ENCODE results near the gene PHLPP1.

The PHLPP1 gene

GRCh38 chr18:62977512-62977911 lies 262.2 kb downstream of the PHLPP1 start:
- Histone ChIP-seq H4K20me1 (ENCODE audit: insufficient read depth, low read length) (no peaks in the 10 kb centered on the region), H3K27me3 (replicated peaks; ENCODE audit: insufficient read depth, low read length) (no peaks in the 10 kb centered on the region), H3K27ac (ENCODE audit: low read length) (no peak overlapping the region), H3K36me3 (replicated peaks; ENCODE audit: insufficient read depth, low read length) (no peaks in the 10 kb centered on the region), H3K4me3 (ENCODE audit: low read length) (no peak overlapping the region), H3K4me1 (ENCODE audit: low read length) (no peaks in the 10 kb centered on the region), H3K9me3 (replicated peaks; ENCODE audit: insufficient read depth, low read length) (no peaks in the 10 kb centered on the region), H3K4me2 (ENCODE audit: low read depth, low read length) (no peak overlapping the region), H3K9ac (ENCODE audit: low read length) (no peak overlapping the region), H3F3A (ENCODE audit: insufficient read depth, low read length) (no peaks in the 10 kb centered on the region), H3K79me2 (ENCODE audit: low read length) (no peaks in the 10 kb centered on the region), H3K9me2 (replicated peaks; ENCODE audit: insufficient read depth, low read length) (no peaks in the 10 kb centered on the region), H2AFZ (ENCODE audit: low read length) (no peak overlapping the region)
- TF ChIP-seq EZH2phosphoT487 (IDR thresholded peaks at IDR 0.05; ENCODE audit: low read length) (no peak), EZH2 (optimal IDR thresholded peaks at IDR 0.05; ENCODE audit: low read depth, low read length) (no peak)
- TF ChIP-seq, protein P1, sequence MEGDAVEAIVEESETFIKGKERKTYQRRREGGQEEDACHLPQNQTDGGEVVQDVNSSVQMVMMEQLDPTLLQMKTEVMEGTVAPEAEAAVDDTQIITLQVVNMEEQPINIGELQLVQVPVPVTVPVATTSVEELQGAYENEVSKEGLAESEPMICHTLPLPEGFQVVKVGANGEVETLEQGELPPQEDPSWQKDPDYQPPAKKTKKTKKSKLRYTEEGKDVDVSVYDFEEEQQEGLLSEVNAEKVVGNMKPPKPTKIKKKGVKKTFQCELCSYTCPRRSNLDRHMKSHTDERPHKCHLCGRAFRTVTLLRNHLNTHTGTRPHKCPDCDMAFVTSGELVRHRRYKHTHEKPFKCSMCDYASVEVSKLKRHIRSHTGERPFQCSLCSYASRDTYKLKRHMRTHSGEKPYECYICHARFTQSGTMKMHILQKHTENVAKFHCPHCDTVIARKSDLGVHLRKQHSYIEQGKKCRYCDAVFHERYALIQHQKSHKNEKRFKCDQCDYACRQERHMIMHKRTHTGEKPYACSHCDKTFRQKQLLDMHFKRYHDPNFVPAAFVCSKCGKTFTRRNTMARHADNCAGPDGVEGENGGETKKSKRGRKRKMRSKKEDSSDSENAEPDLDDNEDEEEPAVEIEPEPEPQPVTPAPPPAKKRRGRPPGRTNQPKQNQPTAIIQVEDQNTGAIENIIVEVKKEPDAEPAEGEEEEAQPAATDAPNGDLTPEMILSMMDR (IDR thresholded peaks at IDR 0.05; ENCODE audit: low read length): no peak
- no peak for DNase-seq

DNA sequence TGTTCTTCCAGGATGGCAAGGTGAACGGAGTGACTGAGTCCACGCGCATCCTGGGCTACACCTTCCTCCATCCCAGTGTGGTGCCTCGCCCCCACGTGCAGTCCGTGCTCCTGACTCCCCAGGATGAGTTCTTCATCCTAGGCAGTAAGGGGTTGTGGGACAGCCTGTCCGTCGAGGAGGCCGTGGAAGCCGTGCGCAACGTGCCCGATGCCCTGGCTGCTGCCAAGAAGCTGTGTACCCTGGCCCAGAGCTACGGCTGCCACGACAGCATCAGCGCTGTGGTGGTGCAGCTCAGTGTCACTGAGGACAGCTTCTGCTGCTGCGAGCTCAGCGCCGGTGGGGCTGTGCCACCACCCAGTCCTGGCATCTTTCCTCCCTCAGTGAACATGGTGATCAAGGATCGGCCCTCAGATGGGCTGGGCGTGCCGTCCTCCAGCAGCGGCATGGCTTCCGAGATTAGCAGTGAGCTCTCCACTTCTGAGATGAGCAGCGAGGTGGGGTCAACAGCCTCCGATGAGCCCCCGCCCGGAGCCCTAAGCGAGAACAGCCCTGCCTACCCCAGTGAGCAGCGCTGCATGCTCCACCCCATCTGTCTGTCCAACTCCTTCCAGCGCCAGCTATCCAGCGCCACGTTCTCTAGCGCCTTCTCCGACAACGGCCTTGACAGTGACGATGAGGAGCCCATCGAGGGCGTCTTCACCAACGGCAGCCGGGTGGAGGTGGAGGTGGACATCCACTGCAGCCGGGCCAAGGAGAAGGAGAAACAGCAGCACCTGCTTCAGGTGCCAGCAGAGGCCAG lies 263.1 kb downstream of the PHLPP1 start:
- no peaks in the 10 kb centered on the region for H3K9me2 ChIP-seq (replicated peaks; ENCODE audit: insufficient read depth, low read length)
- DNase-seq: no peak
- H4K20me1 ChIP-seq (ENCODE audit: insufficient read depth, low read length): no peaks in the 10 kb centered on the region
- TF ChIP-seq EZH2 (optimal IDR thresholded peaks at IDR 0.05; ENCODE audit: low read depth, low read length) (no peak), EZH2phosphoT487 (IDR thresholded peaks at IDR 0.05; ENCODE audit: low read length) (no peak)
- TF ChIP-seq, protein P1 (IDR thresholded peaks at IDR 0.05; ENCODE audit: low read length): no peak
- H3F3A ChIP-seq (ENCODE audit: insufficient read depth, low read length): no peaks in the 10 kb centered on the region
- H3K27me3 ChIP-seq (replicated peaks; ENCODE audit: insufficient read depth, low read length): no peaks in the 10 kb centered on the region
- no peaks in the 10 kb centered on the region for H3K4me1 ChIP-seq (ENCODE audit: low read length)
- no peak overlapping the region for H3K27ac ChIP-seq (ENCODE audit: low read length)
- no peaks in the 10 kb centered on the region for H3K79me2 ChIP-seq (ENCODE audit: low read length)
- no peak overlapping the region for H3K9ac ChIP-seq (ENCODE audit: low read length)
- no peak overlapping the region for H3K4me3 ChIP-seq (ENCODE audit: low read length)
- no peak overlapping the region for H2AFZ ChIP-seq (ENCODE audit: low read length)
- no peaks in the 10 kb centered on the region for H3K9me3 ChIP-seq (replicated peaks; ENCODE audit: insufficient read depth, low read length)
- H3K36me3 ChIP-seq (replicated peaks; ENCODE audit: insufficient read depth, low read length): no peaks in the 10 kb centered on the region
- no peak overlapping the region for H3K4me2 ChIP-seq (ENCODE audit: low read depth, low read length)

DNA sequence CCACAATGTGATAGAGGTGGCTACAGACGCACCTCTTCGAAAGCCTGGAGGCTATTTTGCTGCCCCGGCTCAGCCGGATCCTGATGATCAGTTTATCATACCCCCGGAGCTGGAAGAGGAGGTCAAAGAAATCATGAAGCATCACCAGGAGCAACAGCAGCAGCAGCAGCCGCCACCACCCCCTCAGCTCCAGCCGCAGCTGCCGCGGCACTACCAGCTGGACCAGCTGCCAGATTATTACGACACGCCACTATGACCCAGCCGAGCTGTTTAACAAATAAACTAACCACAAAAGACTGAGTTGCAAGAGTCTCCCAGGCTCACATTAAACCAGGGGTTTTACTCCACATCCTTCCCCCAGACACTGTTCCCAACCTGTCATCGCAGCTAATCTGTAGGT lies 263.8 kb downstream of the PHLPP1 start:
- H3K9ac ChIP-seq (ENCODE audit: low read length): no peak overlapping the region
- H3K36me3 ChIP-seq (replicated peaks; ENCODE audit: insufficient read depth, low read length): no peaks in the 10 kb centered on the region
- no peak overlapping the region for H3K27ac ChIP-seq (ENCODE audit: low read length)
- no peak overlapping the region for H3K4me2 ChIP-seq (ENCODE audit: low read depth, low read length)
- H3K79me2 ChIP-seq (ENCODE audit: low read length): no peaks in the 10 kb centered on the region
- no peaks in the 10 kb centered on the region for H3F3A ChIP-seq (ENCODE audit: insufficient read depth, low read length)
- no peak for TF ChIP-seq EZH2 (optimal IDR thresholded peaks at IDR 0.05; ENCODE audit: low read depth, low read length)
- no peak for TF ChIP-seq EZH2phosphoT487 (IDR thresholded peaks at IDR 0.05; ENCODE audit: low read length)
- TF ChIP-seq, protein P1 (IDR thresholded peaks at IDR 0.05; ENCODE audit: low read length): no peak
- DNase-seq: no peak
- H2AFZ ChIP-seq (ENCODE audit: low read length): no peak overlapping the region
- no peaks in the 10 kb centered on the region for H3K27me3 ChIP-seq (replicated peaks; ENCODE audit: insufficient read depth, low read length)
- H3K4me3 ChIP-seq (ENCODE audit: low read length): no peak overlapping the region
- no peaks in the 10 kb centered on the region for H3K9me2 ChIP-seq (replicated peaks; ENCODE audit: insufficient read depth, low read length)
- no peaks in the 10 kb centered on the region for H3K4me1 ChIP-seq (ENCODE audit: low read length)
- no peaks in the 10 kb centered on the region for H4K20me1 ChIP-seq (ENCODE audit: insufficient read depth, low read length)
- H3K9me3 ChIP-seq (replicated peaks; ENCODE audit: insufficient read depth, low read length): no peaks in the 10 kb centered on the region
